ENCODE results near the gene DSPP. TPM values are rescaled to one million over a fixed set of nuclear protein-coding genes. Genes with fewer than 3 reads are reported as not detected.

DSPP gene
- total RNA-seq, 1 experiment from 2014 or later, result not detected

DNA sequence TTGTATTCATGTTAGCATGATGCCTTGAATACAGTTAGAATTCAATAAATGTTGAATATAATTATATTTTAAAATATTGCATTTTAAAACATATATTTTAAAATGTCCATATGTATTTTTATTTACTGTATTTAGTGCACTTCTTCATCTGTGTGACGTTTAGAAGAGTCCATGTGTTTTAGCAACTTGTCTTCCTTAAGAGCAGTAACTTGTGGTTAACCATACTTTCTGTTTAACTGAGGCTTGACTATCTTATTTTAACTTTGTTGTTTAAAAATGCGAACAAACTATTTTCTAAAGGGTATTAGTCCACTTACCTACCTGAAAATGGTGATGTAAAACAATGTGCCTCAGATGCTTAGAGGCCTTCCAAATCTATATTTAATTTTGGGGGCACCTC lies 42.6 kb downstream of the DSPP start:
- DNase-seq (ENCODE audit: low spot score) (no peak), ATAC-seq (no peak)
- CTCF ChIA-PET, result no interaction called here
- POLR2A ChIA-PET, result no interaction called here
- Mint-ChIP-seq H3K9me3 (no peaks in the 10 kb centered on the region), H3K27me3 (ENCODE audit: low read depth) (no peaks in the 10 kb centered on the region), H3K4me3 (no peak overlapping the region), H3K27ac (no peak overlapping the region), H3K36me3 (no peaks in the 10 kb centered on the region), H3K4me1 (peaks cover 19% of the 10 kb centered on the region)
- TF ChIP-seq, protein P1, sequence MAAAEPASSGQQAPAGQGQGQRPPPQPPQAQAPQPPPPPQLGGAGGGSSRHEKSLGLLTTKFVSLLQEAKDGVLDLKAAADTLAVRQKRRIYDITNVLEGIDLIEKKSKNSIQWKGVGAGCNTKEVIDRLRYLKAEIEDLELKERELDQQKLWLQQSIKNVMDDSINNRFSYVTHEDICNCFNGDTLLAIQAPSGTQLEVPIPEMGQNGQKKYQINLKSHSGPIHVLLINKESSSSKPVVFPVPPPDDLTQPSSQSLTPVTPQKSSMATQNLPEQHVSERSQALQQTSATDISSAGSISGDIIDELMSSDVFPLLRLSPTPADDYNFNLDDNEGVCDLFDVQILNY (CRISPR knock-in tag; IDR thresholded peaks at IDR 0.05), result no peak

- Mint-ChIP-seq H3K27me3 (ENCODE audit: low read depth) (no peaks in the 10 kb centered on the region), H3K36me3 (no peaks in the 10 kb centered on the region), H3K9me3 (no peaks in the 10 kb centered on the region), H3K4me1 (peaks cover 19% of the 10 kb centered on the region), H3K4me3 (no peak overlapping the region), H3K27ac (no peak overlapping the region)
- DNase-seq (ENCODE audit: low spot score), result no peak
- ChIA-PET POLR2A (no interaction called here), CTCF (interaction anchor here (1.0 kb wide), 1 partner anchor 108 kb away, joined by 3 read pairs; no protein-coding TSS in a partner anchor)
- ATAC-seq, result no peak
- TF ChIP-seq CTCF (IDR thresholded peaks at IDR 0.05), result no peak
- TF ChIP-seq STAT6 (CRISPR knock-in tag; conservative IDR thresholded peaks at IDR 0.05; ENCODE audit: low read depth), result no peak
- TF ChIP-seq EMX1 (CRISPR knock-in tag; IDR thresholded peaks at IDR 0.05), result no peak
- TF ChIP-seq, protein P2, sequence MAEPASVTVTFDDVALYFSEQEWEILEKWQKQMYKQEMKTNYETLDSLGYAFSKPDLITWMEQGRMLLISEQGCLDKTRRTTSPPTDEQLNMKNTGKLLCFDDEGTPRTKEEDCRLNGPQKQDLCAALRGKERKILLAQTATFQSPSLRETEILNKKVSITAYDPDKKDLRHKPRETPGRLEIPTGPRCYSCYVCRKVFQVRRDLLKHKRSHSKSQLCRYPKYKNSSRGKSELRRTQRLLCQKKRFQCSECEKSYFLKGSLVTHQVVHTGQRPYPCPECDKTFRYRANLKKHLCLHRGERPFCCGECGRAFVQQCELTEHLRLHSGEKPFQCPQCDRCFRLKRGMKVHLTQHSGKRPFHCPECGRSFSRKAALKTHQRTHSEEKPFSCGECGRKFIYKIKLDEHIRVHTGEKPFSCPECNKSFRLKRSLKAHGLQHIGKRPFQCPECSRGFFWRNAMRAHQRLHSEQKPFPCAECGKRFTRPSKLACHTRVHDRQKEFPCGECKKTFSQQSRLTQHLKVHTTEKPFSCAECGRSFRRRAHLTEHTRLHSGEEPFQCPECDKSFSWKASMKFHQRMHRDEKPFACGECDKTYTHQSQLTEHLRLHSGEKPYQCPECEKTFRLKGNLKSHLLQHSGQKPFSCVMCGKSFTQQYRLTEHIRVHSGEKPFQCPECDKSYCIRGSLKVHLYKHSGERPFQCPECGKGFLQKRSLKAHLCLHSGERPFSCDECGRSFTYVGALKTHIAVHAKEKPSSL (CRISPR knock-in tag; conservative IDR thresholded peaks at IDR 0.05), result no peak
Observed at GRCh38 chr4:87651941-87652340, 43.6 kb downstream of the DSPP start.

DNA sequence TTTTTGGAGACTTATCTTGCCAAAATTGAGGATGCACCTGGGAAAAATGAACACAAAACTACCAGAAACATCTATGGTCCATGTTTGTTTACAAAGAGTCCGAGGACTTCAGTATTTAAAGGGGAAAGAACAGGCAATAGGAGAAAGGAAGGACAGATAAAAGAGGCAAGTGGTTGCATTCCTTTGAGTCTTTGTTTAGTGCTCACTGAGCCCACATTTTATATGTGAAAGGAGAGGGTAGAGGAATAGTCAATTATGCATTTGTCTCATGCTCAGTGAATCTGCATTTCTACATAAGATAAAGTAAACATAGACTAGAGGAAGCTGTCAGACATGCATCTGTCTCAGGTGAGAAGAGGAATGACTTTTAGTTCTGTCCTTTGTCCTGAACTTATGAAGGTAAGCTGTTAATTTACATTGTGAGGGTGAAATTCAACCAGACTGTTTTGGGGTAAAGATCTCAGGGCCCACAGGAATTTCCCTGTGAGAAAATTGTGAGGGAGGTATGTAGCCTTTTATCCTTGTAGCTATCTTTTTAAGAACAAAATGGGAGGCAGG lies 46.2 kb downstream of the DSPP start:
- Mint-ChIP-seq H3K27me3 (ENCODE audit: low read depth) (no peaks in the 10 kb centered on the region), H3K4me3 (0 out of 2 replicates have a peak overlapping the region, but pooled peaks have one; percentile 7), H3K4me1 (peaks cover 23% of the 10 kb centered on the region), H3K36me3 (no peaks in the 10 kb centered on the region), H3K27ac (peak overlapping the region; percentile 48), H3K9me3 (no peaks in the 10 kb centered on the region)
- DNase-seq (ENCODE audit: low spot score) (no peak), ATAC-seq (peak; percentile 75)
- ChIA-PET CTCF (interaction anchor here (0.8 to 1.2 kb wide), 2 partner anchors 110 to 194 kb away, joined by 3 read pairs; no protein-coding TSS in a partner anchor), POLR2A (no interaction called here)
- TF ChIP-seq MXD4 (CRISPR knock-in tag; IDR thresholded peaks at IDR 0.05; ENCODE audit: borderline replicate concordance) (no peak), RORB (CRISPR knock-in tag; IDR thresholded peaks at IDR 0.05) (no peak), NR3C1 (CRISPR knock-in tag; conservative IDR thresholded peaks at IDR 0.05; ENCODE audit: low read depth) (no peak), ATF2 (CRISPR knock-in tag; IDR thresholded peaks at IDR 0.05; ENCODE audit: borderline replicate concordance, low read depth) (no peak), CREB1 (CRISPR knock-in tag; IDR thresholded peaks at IDR 0.05) (no peak), ZMAT4 (CRISPR knock-in tag; IDR thresholded peaks at IDR 0.05) (no peak), ZNF423 (CRISPR knock-in tag; IDR thresholded peaks at IDR 0.05) (no peak)
